HCT116 (cell line): ENCODE data around the gene PTCD3. TPM values are rescaled to one million over a fixed set of nuclear protein-coding genes. Genes with fewer than 3 reads are reported as not detected.

Experiments
- ATAC-seq: fragments of 200-7000 bp; cut with Tn5 transposase; 2 replicates; pipeline ENCODE4 v1.9.1; 2020; ENCODE audit warnings: mild to moderate bottlenecking, moderate library complexity
- BruUV-seq: library from RNA; stranded (reverse); fragments of 400-500 nt; replicated peaks from 2 replicates; lab custom pipeline; 2021; lab: Mats Ljungman, UMichigan
- CTCF ChIA-PET: fragments of 300-600 bp; sonication (Branson Sonifier 250); formaldehyde crosslinking; loops from one replicate; lab custom pipeline; 2021; ENCODE audit warnings: antibody characterized with exemption; lab: Charles Lee
- POLR2A ChIA-PET: fragments of 300-600, 350-600 bp; sonication (Branson Sonifier 250); formaldehyde crosslinking; loops from one replicate; lab custom pipeline; 2021; ENCODE audit warnings: antibody characterized with exemption; lab: Charles Lee
- RAD21 ChIA-PET, 2 experiments: fragments of 300-600 bp; sonication (Branson Sonifier 250); formaldehyde crosslinking; loops; one replicate each; lab custom pipeline; 2023; ENCODE audit warnings: low total read pairs in 2 of 2; ENCODE audit not compliant: uncharacterized antibody in 2 of 2, unreplicated experiment in 2 of 2, low non-redundant PET in 1 of 2; lab: Charles Lee
- DNase-seq: peaks from one replicate; pipeline ENCODE4 v3.0.0-alpha.2; 2010; ENCODE audit warnings: low read depth, low spot score
- H2AFZ ChIP-seq: fragments of 200-600 bp; shearing (Covaris generic), sonication (generic); 2 replicates; pipeline ENCODE4 v1.6.1; 2017; ENCODE audit warnings: low read depth, mixed run types, mixed read lengths, antibody characterized with exemption, low read length; ENCODE audit not compliant: poor library complexity, severe bottlenecking
- H3K27ac ChIP-seq: 2 replicates; pipeline ENCODE4 v1.5.1; 2012; ENCODE audit warnings: low read depth, low read length
- H3K27me3 ChIP-seq: fragments of 200-600 bp; sonication (generic); 2 replicates; pipeline ENCODE4 v1.6.1; 2016; ENCODE audit warnings: mixed run types, low read length, mixed read lengths; ENCODE audit not compliant: insufficient read depth
- H3K36me3 ChIP-seq, 2 experiments: fragments of 200-500 bp in 1 of 2; fragments of 200-600 bp in 1 of 2; sonication (Bioruptor generic) in 1 of 2; sonication (generic) in 1 of 2; 2 replicates each; pipeline versions ENCODE4 v1.5.1 to v1.6.1; 2014 to 2016; ENCODE audit warnings: low read length in 2 of 2, inconsistent platforms in 1 of 2, mixed read lengths in 1 of 2, mixed run types in 1 of 2; ENCODE audit not compliant: insufficient read depth in 2 of 2, control insufficient read depth in 1 of 2
- H3K4me1 ChIP-seq, 2 experiments: fragments of 200-600 bp in 1 of 2; sonication (generic) in 1 of 2; 2 replicates each; pipeline versions ENCODE4 v1.5.1 to v1.6.1; 2012 to 2017; ENCODE audit warnings: low read length in 2 of 2, inconsistent platforms in 1 of 2, mild to moderate bottlenecking in 1 of 2, mixed read lengths in 1 of 2, mixed run types in 1 of 2, moderate library complexity in 1 of 2; ENCODE audit not compliant: insufficient read depth in 2 of 2, control insufficient read depth in 1 of 2
- H3K4me2 ChIP-seq: fragments of 200-600 bp; sonication (generic); 2 replicates; pipeline ENCODE4 v1.6.1; 2017; ENCODE audit warnings: mixed run types, low read length, mixed read lengths
- H3K4me3 ChIP-seq, 2 experiments: fragments of 200-600 bp in 1 of 2; sonication (generic) in 1 of 2; replicated peaks in 1 of 2; 2 replicates each; pipeline ENCODE4 v1.5.1; 2011 to 2016; ENCODE audit warnings: low read length in 2 of 2, control low read depth in 1 of 2, low read depth in 1 of 2, mild to moderate bottlenecking in 1 of 2, mixed read lengths in 1 of 2, mixed run types in 1 of 2
- H3K79me2 ChIP-seq: fragments of 200-600 bp; sonication (generic); 2 replicates; pipeline ENCODE4 v1.6.1; 2017; ENCODE audit warnings: mild to moderate bottlenecking, mixed run types, low read length, moderate library complexity, mixed read lengths; ENCODE audit not compliant: insufficient read depth
- H3K9ac ChIP-seq: fragments of 200-600 bp; sonication (generic); 2 replicates; pipeline ENCODE4 v1.6.1; 2016; ENCODE audit warnings: low read length, mixed read lengths
- H3K9me2 ChIP-seq: fragments of 200-600 bp; sonication (generic), shearing (Covaris generic); 2 replicates; pipeline ENCODE4 v1.6.1; 2017; ENCODE audit warnings: mixed run types, mild to moderate bottlenecking, moderate library complexity; ENCODE audit not compliant: insufficient read depth
- H3K9me3 ChIP-seq, 2 experiments: fragments of 200-500 bp in 1 of 2; fragments of 200-600 bp in 1 of 2; sonication (Bioruptor generic) in 1 of 2; sonication (generic) in 1 of 2; 2 replicates each; pipeline ENCODE4 v1.6.1; 2014 to 2017; ENCODE audit warnings: low read length in 2 of 2, mixed read lengths in 2 of 2, inconsistent platforms in 1 of 2, low read depth in 1 of 2, mild to moderate bottlenecking in 1 of 2, mixed run types in 1 of 2, moderate library complexity in 1 of 2; ENCODE audit not compliant: control insufficient read depth in 1 of 2, insufficient read depth in 1 of 2
- H4K20me1 ChIP-seq: fragments of 200-600 bp; sonication (generic), shearing (Covaris generic); 2 replicates; pipeline ENCODE4 v1.6.1; 2017; ENCODE audit warnings: mixed run types, mild to moderate bottlenecking, moderate library complexity; ENCODE audit not compliant: insufficient read depth
- CBX3 ChIP-seq: IDR thresholded peaks from 2 replicates; pipeline ENCODE4 v1.6.1; 2012; ENCODE audit warnings: low read depth
- ELF1 ChIP-seq: IDR thresholded peaks from 2 replicates; pipeline ENCODE4 v1.6.1; 2012; ENCODE audit warnings: low read depth, borderline replicate concordance
- EZH2 ChIP-seq: fragments of 200-600 bp; sonication (generic); IDR thresholded peaks from 2 replicates; pipeline ENCODE4 v1.6.1; 2017; ENCODE audit warnings: antibody characterized with exemption, mixed run types
- FOSL1 ChIP-seq: IDR thresholded peaks from 2 replicates; pipeline ENCODE4 v1.6.1; 2012; ENCODE audit warnings: low read depth
- MAX ChIP-seq: IDR thresholded peaks from 2 replicates; pipeline ENCODE4 v1.6.1; 2012
- POLR2AphosphoS5 ChIP-seq: IDR thresholded peaks from 2 replicates; pipeline ENCODE4 v1.6.1; 2011; ENCODE audit warnings: mild to moderate bottlenecking, low read depth, low read length, moderate library complexity
- SP1 ChIP-seq: IDR thresholded peaks from 2 replicates; pipeline ENCODE4 v1.6.1; 2012; ENCODE audit warnings: low read depth
- YY1 ChIP-seq: IDR thresholded peaks from 2 replicates; pipeline ENCODE4 v1.6.1; 2011; ENCODE audit warnings: low read length, low read depth, moderate library complexity, mild to moderate bottlenecking; ENCODE audit not compliant: insufficient replicate concordance; ENCODE audit errors: extremely low read depth
- ZFX ChIP-seq: fragments of 450-650 bp; IDR thresholded peaks from 2 replicates; pipeline ENCODE4 v1.6.1; 2017
- ZNF274 ChIP-seq: fragments of 200-500 bp; sonication (Bioruptor generic); IDR thresholded peaks from 2 replicates; pipeline ENCODE4 v1.6.1; 2014; ENCODE audit warnings: mild to moderate bottlenecking, low read depth, low read length, inconsistent platforms
- intact Hi-C: fragments of 100-400 bp; cut with micrococcal nuclease; formaldehyde crosslinking; loops from 2 replicates; pipeline ENCODE4 v1.10.0; 2022
- total RNA-seq: library from RNA; stranded (reverse); gene quantifications from one replicate; pipeline ENCODE4 v1.2.1, GENCODE V29; 2021; ENCODE audit not compliant: unreplicated experiment

The PTCD3 gene
- total RNA-seq, 1 experiment from 2014 or later: 154 TPM

GRCh38 chr2:86140969-86141392 lies 34.9 kb downstream of the PTCD3 start:
- H3K9ac ChIP-seq: no peak overlapping the region
- RAD21 ChIA-PET: no interaction called here
- POLR2A ChIA-PET: no interaction called here
- TF ChIP-seq ELF1 (no peak), EZH2 (no peak), ZFX (no peak), POLR2AphosphoS5 (peak; percentile 38; the same call in 1 of the 2 replicates), ZNF274 (no peak), MAX (no peak), YY1 (no peak), SP1 (no peak)
- TF ChIP-seq, all 23 proteins: peak for 1
- H3K27ac ChIP-seq: no peak overlapping the region
- intact Hi-C loops: no loop called here
- H2AFZ ChIP-seq: no peak overlapping the region
- no peak for DNase-seq
- H3K4me3 ChIP-seq: no peak overlapping the region
- H3K9me3 ChIP-seq: no peaks in the 10 kb centered on the region
- H4K20me1 ChIP-seq: no peaks in the 10 kb centered on the region
- H3K36me3 ChIP-seq: peaks cover 34 to 41% of the 10 kb centered on the region in 2 experiments; a peak in 3 of 4 replicates
- H3K79me2 ChIP-seq: no peaks in the 10 kb centered on the region
- no peaks in the 10 kb centered on the region for H3K9me2 ChIP-seq
- CTCF ChIA-PET: no interaction called here
- no peaks in the 10 kb centered on the region for H3K4me1 ChIP-seq
- H3K27me3 ChIP-seq: no peaks in the 10 kb centered on the region
- no peak overlapping the region for H3K4me2 ChIP-seq
- no peak for ATAC-seq
- BruUV-seq: no TSS peak

GRCh38 chr2:86142436-86143257 lies 36.6 kb downstream of the PTCD3 start:
- no TSS peak for BruUV-seq

More at GRCh38 chr2:86142436-86143257, 36.6 kb downstream of the PTCD3 start:
- no peak overlapping the region for H3K4me3 ChIP-seq
- H3K9ac ChIP-seq: no peak overlapping the region
- no peaks in the 10 kb centered on the region for H3K27me3 ChIP-seq
- ChIA-PET RAD21 (no interaction called here), CTCF (no interaction called here), POLR2A (no interaction called here)
- intact Hi-C loops: no loop called here
- no peaks in the 10 kb centered on the region for H3K9me2 ChIP-seq
- H2AFZ ChIP-seq: no peak overlapping the region
- no peaks in the 10 kb centered on the region for H4K20me1 ChIP-seq
- no peaks in the 10 kb centered on the region for H3K4me1 ChIP-seq
- H3K4me2 ChIP-seq: no peak overlapping the region
- no peaks in the 10 kb centered on the region for H3K79me2 ChIP-seq
- TF ChIP-seq MAX: no peak
- no peak for TF ChIP-seq CBX3
- peak; percentile 21 for TF ChIP-seq POLR2AphosphoS5
- TF ChIP-seq FOSL1: no peak
- ATAC-seq (no peak), DNase-seq (no peak)
- no peak overlapping the region for H3K27ac ChIP-seq
- H3K9me3 ChIP-seq: no peaks in the 10 kb centered on the region
- H3K36me3 ChIP-seq: peaks cover 34 to 39% of the 10 kb centered on the region in 2 experiments; a peak in 3 of 4 replicates
